ENCODE data around the gene SCAND1.
"Not testable (repeated sequence)": the region's sequence is repeated elsewhere in the genome, so short reads cannot be mapped to it uniquely, and the experiment has no call there.

The SCAND1 gene

GRCh38 chr20:35954200-35954906 lies at the start of gene SCAND1:
Gene SCAND1 (minus strand): TSS chr20:35954502. CDS start chr20:35954284, 218 bp downstream.
- in situ Hi-C loops (cut with MboI; ENCODE audit: low sequenced_read_pairs): no loop called here

- in situ Hi-C loops (cut with MboI; ENCODE audit: low sequenced_read_pairs): no loop called here
These were observed 49.7 kb upstream of the SCAND1 start for GRCh38 chr20:36004045-36004444.

GRCh38 chr20:36002855-36003254 lies 48.6 kb upstream of the SCAND1 start:
- in situ Hi-C loops (cut with MboI; ENCODE audit: low sequenced_read_pairs): no loop called here

- in situ Hi-C loops (cut with MboI; ENCODE audit: low sequenced_read_pairs): not testable (repeated sequence)
These were observed 47.0 kb upstream of the SCAND1 start for GRCh38 chr20:36001331-36001730.

- in situ Hi-C loops (cut with MboI; ENCODE audit: low sequenced_read_pairs): loop anchor here (10.0 kb wide), 1 partner anchor 138 kb away; no protein-coding TSS in a partner anchor
These were observed 42.2 kb upstream of the SCAND1 start for GRCh38 chr20:35996492-35996891.

- in situ Hi-C loops (cut with MboI; ENCODE audit: low sequenced_read_pairs): loop anchor here (10.0 kb wide), 1 partner anchor 140 kb away; no protein-coding TSS in a partner anchor
These were observed 40.7 kb upstream of the SCAND1 start for GRCh38 chr20:35994994-35995453.

GRCh38 chr20:35992713-35993335 lies 38.5 kb upstream of the SCAND1 start:
- in situ Hi-C loops (cut with MboI; ENCODE audit: low sequenced_read_pairs): loop anchor here (10.0 kb wide), 1 partner anchor 142 kb away; no protein-coding TSS in a partner anchor

- in situ Hi-C loops (cut with MboI; ENCODE audit: low sequenced_read_pairs): loop anchor here (10.0 kb wide), 1 partner anchor 144 kb away; no protein-coding TSS in a partner anchor
These were observed 37.0 kb upstream of the SCAND1 start for GRCh38 chr20:35991142-35991771.

- in situ Hi-C loops (cut with MboI; ENCODE audit: low sequenced_read_pairs): no loop called here
These were observed 34.7 kb upstream of the SCAND1 start for GRCh38 chr20:35988910-35989463.

- in situ Hi-C loops (cut with MboI; ENCODE audit: low sequenced_read_pairs): no loop called here
These were observed 31.5 kb upstream of the SCAND1 start for GRCh38 chr20:35985806-35986205.

- in situ Hi-C loops (cut with MboI; ENCODE audit: low sequenced_read_pairs): no loop called here
These were observed 30.1 kb upstream of the SCAND1 start for GRCh38 chr20:35984382-35984781.

- in situ Hi-C loops (cut with MboI; ENCODE audit: low sequenced_read_pairs): no loop called here
These were observed 27.7 kb upstream of the SCAND1 start for GRCh38 chr20:35981969-35982368.

- in situ Hi-C loops (cut with MboI; ENCODE audit: low sequenced_read_pairs): no loop called here
These were observed 25.2 kb upstream of the SCAND1 start for GRCh38 chr20:35979544-35979943.

GRCh38 chr20:35978041-35978513 lies 23.8 kb upstream of the SCAND1 start:
- in situ Hi-C loops (cut with MboI; ENCODE audit: low sequenced_read_pairs): no loop called here

GRCh38 chr20:35975576-35976373 lies 21.5 kb upstream of the SCAND1 start:
- in situ Hi-C loops (cut with MboI; ENCODE audit: low sequenced_read_pairs): no loop called here

GRCh38 chr20:35974256-35974655 lies 20.0 kb upstream of the SCAND1 start:
- in situ Hi-C loops (cut with MboI; ENCODE audit: low sequenced_read_pairs): no loop called here

GRCh38 chr20:35972462-35972861 lies 18.2 kb upstream of the SCAND1 start:
- in situ Hi-C loops (cut with MboI; ENCODE audit: low sequenced_read_pairs): no loop called here

- in situ Hi-C loops (cut with MboI; ENCODE audit: low sequenced_read_pairs): no loop called here
These were observed 17.7 kb upstream of the SCAND1 start for GRCh38 chr20:35971981-35972380.

GRCh38 chr20:35968930-35969329 lies 14.6 kb upstream of the SCAND1 start:
- in situ Hi-C loops (cut with MboI; ENCODE audit: low sequenced_read_pairs): no loop called here

- in situ Hi-C loops (cut with MboI; ENCODE audit: low sequenced_read_pairs): no loop called here
These were observed 13.8 kb upstream of the SCAND1 start, which contains the start of gene CNBD2 for GRCh38 chr20:35967979-35968640. Gene CNBD2 (plus strand): TSS chr20:35968590. CDS start chr20:35968763, 173 bp downstream.

All from HL-60/S4 treated with phorbol 12-myristate 13-acetate at 8.2 ng/mL for 4 days and 3 days (cell line).